GM18951 (cell line): ENCODE results near the gene TNRC18.
"Not testable (repeated sequence)": the region's sequence is repeated elsewhere in the genome, so short reads cannot be mapped to it uniquely, and the experiment has no call there.

ENCODE experiments used
- POLR2A ChIP-seq: IDR thresholded peaks from 4 replicates; pipeline ENCODE4 v1.6.1; 2011; ENCODE audit warnings: mild to moderate bottlenecking; ENCODE audit not compliant: insufficient read length, insufficient read depth; ENCODE audit errors: extremely low read depth
- in situ Hi-C: fragments of 300-500 bp; cut with MboI; formaldehyde crosslinking; loops from one replicate; pipeline ENCODE4 v1.12.0; 2022; ENCODE audit warnings: low sequenced_read_pairs, mixed read lengths, inconsistent platforms; ENCODE audit not compliant: unreplicated experiment

The TNRC18 gene

GRCh38 chr7:5322621-5323410 lies 100.8 kb downstream of the TNRC18 start:
- TF ChIP-seq POLR2A, result no peak
- in situ Hi-C loops, result no loop called here

- TF ChIP-seq POLR2A, result no peak
- in situ Hi-C loops, result no loop called here
These were observed 102.7 kb downstream of the TNRC18 start for GRCh38 chr7:5320802-5321396.

GRCh38 chr7:5320391-5320790 lies 103.2 kb downstream of the TNRC18 start:
- in situ Hi-C loops, result no loop called here
- no peak for TF ChIP-seq POLR2A

GRCh38 chr7:5318613-5319012 lies 105.0 kb downstream of the TNRC18 start:
- in situ Hi-C loops, result not testable (repeated sequence)

GRCh38 chr7:5315761-5316160 lies 107.9 kb downstream of the TNRC18 start:
- in situ Hi-C loops, result no loop called here
- no peak for TF ChIP-seq POLR2A

- TF ChIP-seq POLR2A, result no peak
- in situ Hi-C loops, result no loop called here
These were observed 108.8 kb downstream of the TNRC18 start for GRCh38 chr7:5314864-5315263.

- in situ Hi-C loops, result not testable (repeated sequence)
These were observed 110.4 kb downstream of the TNRC18 start for GRCh38 chr7:5313076-5313885.

- in situ Hi-C loops, result not testable (repeated sequence)
These were observed 111.2 kb downstream of the TNRC18 start for GRCh38 chr7:5312276-5313070.

- in situ Hi-C loops, result no loop called here
- TF ChIP-seq POLR2A, result no peak
These were observed 112.7 kb downstream of the TNRC18 start for GRCh38 chr7:5310822-5311405.

GRCh38 chr7:5309146-5309545 lies 114.5 kb downstream of the TNRC18 start:
- TF ChIP-seq POLR2A, result no peak
- in situ Hi-C loops, result no loop called here

- in situ Hi-C loops, result not testable (repeated sequence)
These were observed 116.2 kb downstream of the TNRC18 start for GRCh38 chr7:5307221-5308142.

GRCh38 chr7:5305050-5305449 lies 118.6 kb downstream of the TNRC18 start:
- in situ Hi-C loops, result not testable (repeated sequence)
